Endothelial cell of umbilical vein (primary cell): ENCODE data around the gene ATRNL1. TPM values are rescaled to one million over a fixed set of nuclear protein-coding genes. Genes with fewer than 3 reads are reported as not detected.

Source experiments
- BruUV-seq: library from RNA; stranded (reverse); fragments of 400-500 nt; replicated peaks from 2 replicates; lab custom pipeline; 2021; lab: Mats Ljungman, UMichigan
- CTCF ChIA-PET: fragments of 300-600, 350-600 bp; sonication (Branson Sonifier 250); formaldehyde crosslinking; loops from one replicate; lab custom pipeline; 2021; ENCODE audit warnings: antibody characterized with exemption, inconsistent platforms; lab: Charles Lee
- POLR2A ChIA-PET: fragments of 300-600, 350-600 bp; sonication (Branson Sonifier 250); formaldehyde crosslinking; loops from one replicate; lab custom pipeline; 2021; ENCODE audit warnings: antibody characterized with exemption, inconsistent platforms; lab: Charles Lee
- DNase-seq: peaks from one replicate; pipeline ENCODE4 v3.0.0-alpha.2; 2011; ENCODE audit warnings: low read depth, low spot score
- FAIRE-seq: peaks from 2 replicates; lab custom pipeline; 2011; peaks lifted over from hg19 to GRCh38; lab: Jason Lieb, UNC
- H2AFZ ChIP-seq: 2 replicates; pipeline ENCODE4 v1.6.0; 2012; ENCODE audit warnings: low read depth, low read length, control low read depth, inconsistent platforms
- H3K27ac ChIP-seq: 2 replicates; pipeline ENCODE4 v1.5.1; 2011; ENCODE audit warnings: low read depth, mild to moderate bottlenecking, control low read depth, low read length, moderate library complexity; ENCODE audit not compliant: insufficient read depth
- H3K27me3 ChIP-seq, 2 experiments: 2 replicates each; pipeline versions ENCODE4 v1.6.0 to v1.6.1; 2011; ENCODE audit warnings: low read length in 2 of 2, mixed read lengths in 1 of 2; ENCODE audit not compliant: control insufficient read depth in 2 of 2, insufficient read depth in 2 of 2
- H3K36me3 ChIP-seq, 2 experiments: 2 replicates in 1 of 2; 3 replicates in 1 of 2; pipeline ENCODE4 v1.5.1; 2011; ENCODE audit warnings: low read length in 2 of 2, mild to moderate bottlenecking in 1 of 2, moderate library complexity in 1 of 2; ENCODE audit not compliant: control insufficient read depth in 2 of 2, insufficient read depth in 2 of 2; ENCODE audit errors: extremely low read depth in 1 of 2
- H3K4me1 ChIP-seq: 3 replicates; pipeline ENCODE4 v1.5.1; 2011; ENCODE audit warnings: mild to moderate bottlenecking, low read length; ENCODE audit not compliant: control insufficient read depth, insufficient read depth; ENCODE audit errors: extremely low read depth
- H3K4me2 ChIP-seq: 2 replicates; pipeline ENCODE4 v1.6.1; 2011; ENCODE audit warnings: low read length, control low read depth, mixed read lengths; ENCODE audit not compliant: insufficient read depth
- H3K4me3 ChIP-seq, 3 experiments: fragments of 200-600 bp in 1 of 3; sonication (generic), shearing (Covaris generic) in 1 of 3; replicated peaks in 1 of 3; 2 replicates each; pipeline ENCODE4 v1.5.1; 2011 to 2016; ENCODE audit warnings: control low read depth in 3 of 3, low read length in 3 of 3, mild to moderate bottlenecking in 2 of 3, inconsistent platforms in 1 of 3, low read depth in 1 of 3, moderate library complexity in 1 of 3; ENCODE audit not compliant: insufficient read depth in 1 of 3
- H3K79me2 ChIP-seq: 2 replicates; pipeline ENCODE4 v1.6.0; 2012; ENCODE audit warnings: low read length, inconsistent platforms; ENCODE audit not compliant: control insufficient read depth, insufficient read depth
- H3K9ac ChIP-seq: replicated peaks from 2 replicates; pipeline ENCODE3; 2011; ENCODE audit warnings: low read length, control low read depth; ENCODE audit not compliant: insufficient read depth; ENCODE audit errors: extremely low read depth
- H3K9me1 ChIP-seq: replicated peaks from 3 replicates; pipeline ENCODE4 v1.6.0; 2011; ENCODE audit warnings: mild to moderate bottlenecking, low read length; ENCODE audit not compliant: control insufficient read depth, insufficient read depth; ENCODE audit errors: extremely low read depth
- H3K9me3 ChIP-seq: replicated peaks from 2 replicates; pipeline ENCODE4 v1.5.1; 2012; ENCODE audit warnings: low read length, inconsistent platforms; ENCODE audit not compliant: control insufficient read depth, insufficient read depth
- H4K20me1 ChIP-seq: replicated peaks from 2 replicates; pipeline ENCODE3; 2011; ENCODE audit warnings: mild to moderate bottlenecking, low read length; ENCODE audit not compliant: control insufficient read depth, insufficient read depth; ENCODE audit errors: extremely low read depth
- CTCF ChIP-seq, 2 donors: IDR thresholded peaks; 1 replicate in 1 of 2; 2 replicates in 1 of 2; pipeline ENCODE4 v1.5.1; 2011; ENCODE audit warnings: low read length in 2 of 2, mild to moderate bottlenecking in 2 of 2, moderate library complexity in 2 of 2, control low read depth in 1 of 2, inconsistent platforms in 1 of 2, low read depth in 1 of 2; ENCODE audit not compliant: insufficient read depth in 1 of 2; ENCODE audit errors: extremely low read depth in 1 of 2
- EZH2 ChIP-seq: IDR thresholded peaks from 2 replicates; pipeline ENCODE4 v1.6.1; 2012; ENCODE audit warnings: borderline replicate concordance, low read depth, mild to moderate bottlenecking, moderate library complexity, low read length, inconsistent platforms; ENCODE audit not compliant: severe bottlenecking
- FOS ChIP-seq: IDR thresholded peaks from 2 replicates; pipeline ENCODE4 v1.6.1; 2011; ENCODE audit warnings: mild to moderate bottlenecking, low read length, moderate library complexity, borderline replicate concordance; ENCODE audit not compliant: insufficient read depth
- GATA2 ChIP-seq: IDR thresholded peaks from 2 replicates; pipeline ENCODE4 v1.7.0; 2011; ENCODE audit warnings: low read depth, mild to moderate bottlenecking, moderate library complexity, mixed read lengths, low read length; ENCODE audit not compliant: insufficient read length, insufficient read depth
- JUN ChIP-seq: IDR thresholded peaks from 2 replicates; pipeline ENCODE4 v1.6.1; 2011; ENCODE audit warnings: borderline replicate concordance, low read depth; ENCODE audit not compliant: insufficient read length, insufficient read depth
- MAX ChIP-seq: IDR thresholded peaks from 2 replicates; pipeline ENCODE4 v1.6.1; 2011; ENCODE audit not compliant: insufficient read depth, insufficient read length
- MYC ChIP-seq: IDR thresholded peaks from one replicate; pipeline ENCODE4 v1.6.1; 2011; ENCODE audit warnings: mild to moderate bottlenecking, low read depth, low read length
- POLR2A ChIP-seq: IDR thresholded peaks from 2 replicates; pipeline ENCODE4 v1.6.1; 2012; ENCODE audit warnings: low read depth, mild to moderate bottlenecking, control low read depth, low read length
- POLR2AphosphoS5 ChIP-seq: IDR thresholded peaks from 2 replicates; pipeline ENCODE4 v1.6.1; 2012; ENCODE audit warnings: low read depth, mild to moderate bottlenecking, control low read depth, low read length, moderate library complexity; ENCODE audit not compliant: insufficient read depth
- dilution Hi-C: fragments of 300-500 bp; cut with MboI; formaldehyde crosslinking; loops from one replicate; pipeline ENCODE4 v1.15.0; 2019; ENCODE audit warnings: low sequenced_read_pairs; ENCODE audit not compliant: extremely low pct_ligation_motif_present
- intact Hi-C: fragments of 100-400 bp; cut with micrococcal nuclease; formaldehyde crosslinking; loops from one replicate; pipeline ENCODE4 v1.10.0; 2022
- polyA plus RNA-seq, 4 experiments: library from polyadenylated mRNA; depleted of rRNA in 3 of 4; stranded (reverse) in 3 of 4; unstranded in 1 of 4; fragments of >200 nt; gene quantifications; 2 replicates each; pipeline versions ENCODE4 v1.2.1 to v1.2.3, GENCODE V29; 2011 to 2012; ENCODE audit warnings: missing spikeins in 1 of 4
- total RNA-seq: library from RNA; stranded (reverse); gene quantifications from 2 replicates; pipeline ENCODE4 v1.2.3, GENCODE V29; 2021

Gene ATRNL1
- total and polyA plus RNA-seq, 2 donors (not counting 3 experiments of a cell fraction or from before 2014, with no cell fraction given) = not detected

GRCh38 chr10:115814542-115814941 is 721.4 kb downstream of the ATRNL1 start:
- no peak overlapping the region for H3K27ac ChIP-seq
- CTCF ChIA-PET = no interaction called here
- H2AFZ ChIP-seq = no peak overlapping the region
- H3K79me2 ChIP-seq = no peaks in the 10 kb centered on the region
- FAIRE-seq (no peak), DNase-seq (no peak)
- H3K4me2 ChIP-seq = no peak overlapping the region
- intact Hi-C loops = no loop called here
- POLR2A ChIA-PET = no interaction called here
- H4K20me1 ChIP-seq = no peaks in the 10 kb centered on the region
- H3K9me1 ChIP-seq = no peaks in the 10 kb centered on the region
- no TSS peak for BruUV-seq
- H3K4me3 ChIP-seq = no peak overlapping the region
- no peaks in the 10 kb centered on the region for H3K36me3 ChIP-seq
- TF ChIP-seq FOS = no peak
- no peak for TF ChIP-seq CTCF (IDR thresholded peaks at IDR 0.05; ENCODE audit: extremely low read depth in 1 of 2, insufficient read depth in 1 of 2, low read depth in 1 of 2, low read length in 2 of 2)
- TF ChIP-seq JUN = no peak
- no peak for TF ChIP-seq EZH2
- no peak for TF ChIP-seq POLR2AphosphoS5
- no peak for TF ChIP-seq GATA2
- TF ChIP-seq MAX = no peak
- TF ChIP-seq MYC = no peak
- no peak for TF ChIP-seq POLR2A
- H3K9ac ChIP-seq = no peak overlapping the region
- no peaks in the 10 kb centered on the region for H3K27me3 ChIP-seq
- H3K9me3 ChIP-seq = no peaks in the 10 kb centered on the region
- dilution Hi-C loops = no loop called here
- H3K4me1 ChIP-seq = no peaks in the 10 kb centered on the region
